Measurements from ENCODE around the gene EFNA3. TPM values are rescaled to one million over a fixed set of nuclear protein-coding genes. Genes with fewer than 3 reads are reported as not detected.

The EFNA3 gene
- total RNA-seq, 1 donor, result 1.4 TPM

DNA sequence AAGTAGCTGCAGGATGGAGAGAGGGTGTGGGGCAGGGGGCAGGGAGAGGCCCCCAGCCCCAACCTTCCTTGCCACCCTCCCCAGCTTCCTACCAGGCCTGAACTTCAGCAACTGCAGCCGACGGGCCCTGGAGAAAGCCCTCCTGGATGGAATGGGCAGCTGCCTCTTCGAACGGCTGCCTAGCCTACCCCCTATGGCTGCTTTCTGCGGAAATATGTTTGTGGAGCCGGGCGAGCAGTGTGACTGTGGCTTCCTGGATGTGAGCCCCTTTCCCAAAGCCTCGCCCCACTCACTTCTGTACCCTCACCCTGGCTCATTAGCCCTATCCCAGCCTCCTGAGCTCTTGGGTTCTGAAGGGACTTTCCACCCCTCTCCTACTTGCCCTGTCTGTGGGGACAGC is 21.5 kb upstream of the EFNA3 start:
- H3K27me3 ChIP-seq (ENCODE audit: insufficient read depth, low read length), result no peaks in the 10 kb centered on the region
- no peak overlapping the region for H3K4me2 ChIP-seq (ENCODE audit: insufficient read depth, low read length)
- TF ChIP-seq, protein P1, sequence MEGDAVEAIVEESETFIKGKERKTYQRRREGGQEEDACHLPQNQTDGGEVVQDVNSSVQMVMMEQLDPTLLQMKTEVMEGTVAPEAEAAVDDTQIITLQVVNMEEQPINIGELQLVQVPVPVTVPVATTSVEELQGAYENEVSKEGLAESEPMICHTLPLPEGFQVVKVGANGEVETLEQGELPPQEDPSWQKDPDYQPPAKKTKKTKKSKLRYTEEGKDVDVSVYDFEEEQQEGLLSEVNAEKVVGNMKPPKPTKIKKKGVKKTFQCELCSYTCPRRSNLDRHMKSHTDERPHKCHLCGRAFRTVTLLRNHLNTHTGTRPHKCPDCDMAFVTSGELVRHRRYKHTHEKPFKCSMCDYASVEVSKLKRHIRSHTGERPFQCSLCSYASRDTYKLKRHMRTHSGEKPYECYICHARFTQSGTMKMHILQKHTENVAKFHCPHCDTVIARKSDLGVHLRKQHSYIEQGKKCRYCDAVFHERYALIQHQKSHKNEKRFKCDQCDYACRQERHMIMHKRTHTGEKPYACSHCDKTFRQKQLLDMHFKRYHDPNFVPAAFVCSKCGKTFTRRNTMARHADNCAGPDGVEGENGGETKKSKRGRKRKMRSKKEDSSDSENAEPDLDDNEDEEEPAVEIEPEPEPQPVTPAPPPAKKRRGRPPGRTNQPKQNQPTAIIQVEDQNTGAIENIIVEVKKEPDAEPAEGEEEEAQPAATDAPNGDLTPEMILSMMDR (IDR thresholded peaks at IDR 0.05; ENCODE audit: extremely low read depth, low read depth, low read length), result no peak
- H3K9me3 ChIP-seq (ENCODE audit: low read depth, low read length), result no peaks in the 10 kb centered on the region
- no peak overlapping the region for H2AFZ ChIP-seq (ENCODE audit: low read length)
- no peak overlapping the region for H3K4me3 ChIP-seq (ENCODE audit: insufficient read depth, low read length)
- peaks cover 14% of the 10 kb centered on the region for H3K79me2 ChIP-seq (ENCODE audit: insufficient read depth, low read length)
- H3K27ac ChIP-seq (ENCODE audit: low read depth, low read length), result no peak overlapping the region
- peaks cover 17% of the 10 kb centered on the region for H4K20me1 ChIP-seq (ENCODE audit: insufficient read depth, low read length)
- H3K36me3 ChIP-seq (ENCODE audit: insufficient read depth, low read length), result peaks cover 32% of the 10 kb centered on the region
- H3K4me1 ChIP-seq (ENCODE audit: insufficient read depth, low read length), result peaks cover 12% of the 10 kb centered on the region
- DNase-seq (ENCODE audit: insufficient read length, low spot score, missing footprints), result no peak

DNA sequence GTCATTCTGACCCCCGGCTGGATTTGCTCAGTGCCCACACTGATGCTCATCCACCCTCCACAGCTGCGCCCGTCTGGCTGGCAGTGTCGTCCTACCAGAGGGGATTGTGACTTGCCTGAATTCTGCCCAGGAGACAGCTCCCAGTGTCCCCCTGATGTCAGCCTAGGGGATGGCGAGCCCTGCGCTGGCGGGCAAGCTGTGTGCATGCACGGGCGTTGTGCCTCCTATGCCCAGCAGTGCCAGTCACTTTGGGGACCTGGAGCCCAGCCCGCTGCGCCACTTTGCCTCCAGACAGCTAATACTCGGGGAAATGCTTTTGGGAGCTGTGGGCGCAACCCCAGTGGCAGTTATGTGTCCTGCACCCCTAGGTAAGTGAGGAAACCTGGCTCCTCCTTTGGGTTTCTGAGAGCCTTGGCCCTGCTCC is 20.8 kb upstream of the EFNA3 start:
- no peaks in the 10 kb centered on the region for H3K9me3 ChIP-seq (ENCODE audit: low read depth, low read length)
- TF ChIP-seq, protein P1 (IDR thresholded peaks at IDR 0.05; ENCODE audit: extremely low read depth, low read depth, low read length), result peak; percentile 12
- peaks cover 8% of the 10 kb centered on the region for H3K79me2 ChIP-seq (ENCODE audit: insufficient read depth, low read length)

DNA sequence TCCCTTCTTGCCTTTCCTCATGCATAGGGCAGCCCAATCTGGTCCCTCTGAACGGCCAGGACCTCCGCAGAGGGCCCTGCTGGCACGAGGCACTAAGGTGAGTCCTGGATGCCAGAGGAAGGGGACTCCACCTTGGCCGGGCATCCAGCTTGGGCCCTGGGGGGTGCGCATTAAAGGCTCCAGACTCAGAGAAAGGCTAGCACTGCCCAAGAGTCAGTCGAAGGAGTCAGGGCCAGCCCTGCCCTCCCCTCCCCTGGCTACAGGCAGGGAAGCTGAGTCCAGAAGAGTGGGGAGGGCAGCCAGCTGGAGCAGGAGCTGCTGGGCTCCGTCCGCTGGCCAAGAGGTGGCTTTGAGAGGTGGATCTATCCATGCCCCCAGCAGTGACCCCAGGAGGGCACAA is 17.9 kb upstream of the EFNA3 start:
- H3K79me2 ChIP-seq (ENCODE audit: insufficient read depth, low read length), result no peaks in the 10 kb centered on the region
- H3K4me3 ChIP-seq (ENCODE audit: insufficient read depth, low read length), result no peak overlapping the region
- no peak overlapping the region for H2AFZ ChIP-seq (ENCODE audit: low read length)
- H3K27ac ChIP-seq (ENCODE audit: low read depth, low read length), result no peak overlapping the region
- no peak overlapping the region for H3K4me2 ChIP-seq (ENCODE audit: insufficient read depth, low read length)
- peaks cover 19% of the 10 kb centered on the region for H3K4me1 ChIP-seq (ENCODE audit: insufficient read depth, low read length)
- no peak for DNase-seq (ENCODE audit: insufficient read length, low spot score, missing footprints)
- no peaks in the 10 kb centered on the region for H3K27me3 ChIP-seq (ENCODE audit: insufficient read depth, low read length)
- peaks cover 20% of the 10 kb centered on the region for H4K20me1 ChIP-seq (ENCODE audit: insufficient read depth, low read length)
- no peaks in the 10 kb centered on the region for H3K9me3 ChIP-seq (ENCODE audit: low read depth, low read length)
- TF ChIP-seq, protein P1 (IDR thresholded peaks at IDR 0.05; ENCODE audit: extremely low read depth, low read depth, low read length), result no peak
- H3K36me3 ChIP-seq (ENCODE audit: insufficient read depth, low read length), result peaks cover 24% of the 10 kb centered on the region

More for the DNA sequence above, 20.8 kb upstream of the EFNA3 start:
- no peak overlapping the region for H3K4me3 ChIP-seq (ENCODE audit: insufficient read depth, low read length)
- no peak overlapping the region for H3K27ac ChIP-seq (ENCODE audit: low read depth, low read length)
- H3K4me2 ChIP-seq (ENCODE audit: insufficient read depth, low read length), result no peak overlapping the region
- DNase-seq (ENCODE audit: insufficient read length, low spot score, missing footprints), result peak; percentile 89
- H3K27me3 ChIP-seq (ENCODE audit: insufficient read depth, low read length), result no peaks in the 10 kb centered on the region
- no peak overlapping the region for H2AFZ ChIP-seq (ENCODE audit: low read length)
- peaks cover 12% of the 10 kb centered on the region for H4K20me1 ChIP-seq (ENCODE audit: insufficient read depth, low read length)
- peaks cover 32% of the 10 kb centered on the region for H3K36me3 ChIP-seq (ENCODE audit: insufficient read depth, low read length)
- H3K4me1 ChIP-seq (ENCODE audit: insufficient read depth, low read length), result peaks cover 6% of the 10 kb centered on the region

DNA sequence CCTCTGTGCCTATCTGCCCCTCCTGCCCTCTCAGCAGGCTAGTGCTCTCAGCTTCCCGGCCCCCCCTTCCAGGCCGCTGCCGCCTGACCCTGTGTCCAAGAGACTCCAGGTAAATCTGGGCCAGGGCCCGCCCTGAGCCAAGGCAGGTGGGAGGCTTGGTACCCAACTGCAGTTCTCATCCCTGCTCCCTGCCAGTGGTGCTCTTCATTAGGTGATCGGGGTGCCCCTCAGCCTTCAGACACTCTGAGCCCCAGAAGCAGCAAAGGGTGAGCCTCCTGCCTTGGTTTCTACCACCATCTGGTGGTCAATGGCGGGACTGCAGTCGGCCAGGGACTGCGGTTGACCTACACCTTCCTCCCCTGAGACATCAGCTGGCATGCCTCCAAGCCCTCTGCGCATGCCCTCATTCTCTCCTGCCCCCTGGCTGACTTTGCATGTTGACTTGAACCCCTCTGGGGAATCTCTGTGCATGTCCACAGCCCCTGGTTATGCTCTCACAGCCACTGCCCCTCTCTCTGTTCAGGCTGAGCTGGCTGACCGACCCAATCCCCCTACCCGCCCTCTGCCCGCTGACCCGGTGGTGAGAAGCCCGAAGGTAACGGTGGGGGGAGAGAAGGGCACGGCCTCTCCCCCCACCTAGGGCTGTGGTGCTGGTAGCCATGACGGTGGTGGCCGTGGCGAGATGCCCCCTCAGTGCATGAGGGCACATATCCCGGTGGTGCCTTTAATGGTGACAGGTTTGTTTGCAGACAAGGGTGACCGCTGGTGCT is 17.1 kb upstream of the EFNA3 start:
- Histone ChIP-seq H3K27me3 (ENCODE audit: insufficient read depth, low read length) (no peaks in the 10 kb centered on the region), H3K4me1 (ENCODE audit: insufficient read depth, low read length) (peaks cover 19% of the 10 kb centered on the region), H3K9me3 (ENCODE audit: low read depth, low read length) (no peaks in the 10 kb centered on the region), H3K27ac (ENCODE audit: low read depth, low read length) (no peak overlapping the region), H3K4me2 (ENCODE audit: insufficient read depth, low read length) (no peak overlapping the region), H3K79me2 (ENCODE audit: insufficient read depth, low read length) (no peaks in the 10 kb centered on the region), H4K20me1 (ENCODE audit: insufficient read depth, low read length) (peaks cover 20% of the 10 kb centered on the region), H3K36me3 (ENCODE audit: insufficient read depth, low read length) (peaks cover 18% of the 10 kb centered on the region), H3K4me3 (ENCODE audit: insufficient read depth, low read length) (no peak overlapping the region), H2AFZ (ENCODE audit: low read length) (no peak overlapping the region)
- DNase-seq (ENCODE audit: insufficient read length, low spot score, missing footprints), result peak; percentile 99
- TF ChIP-seq, protein P1 (IDR thresholded peaks at IDR 0.05; ENCODE audit: extremely low read depth, low read depth, low read length), result peak; percentile 99

Measured in osteoblast (primary cell).